ENCODE data around the gene SAMSN1. TPM values are rescaled to one million over a fixed set of nuclear protein-coding genes. Genes with fewer than 3 reads are reported as not detected.

Gene SAMSN1
- polyA plus RNA-seq, 1 of the 3 experiments (the other 2 are of a cell fraction): not detected

GRCh38 chr21:14493731-14494130 lies 52.4 kb downstream of the SAMSN1 start (continued):
- no peak for TF ChIP-seq JUND (IDR thresholded peaks at IDR 0.05)
- TF ChIP-seq MAX (IDR thresholded peaks at IDR 0.05; ENCODE audit: low read depth): no peak
- no peak for TF ChIP-seq RXRA (IDR thresholded peaks at IDR 0.05; ENCODE audit: borderline replicate concordance, low read depth)

- ChIA-PET CTCF (no interaction called here), POLR2A (interaction anchor here (0.6 kb wide), 1 partner anchor 25 kb away, joined by 3 read pairs; no protein-coding TSS in a partner anchor)
- H3K9me3 ChIP-seq: no peaks in the 10 kb centered on the region
- TF ChIP-seq ZBTB33 (IDR thresholded peaks at IDR 0.05; ENCODE audit: borderline replicate concordance, low read depth) (no peak), TEAD4 (IDR thresholded peaks at IDR 0.05; ENCODE audit: borderline replicate concordance, insufficient read depth) (no peak), PBX3 (IDR thresholded peaks at IDR 0.05) (no peak), USF1 (IDR thresholded peaks at IDR 0.05; ENCODE audit: borderline replicate concordance, low read depth) (no peak), EZH2phosphoT487 (IDR thresholded peaks at IDR 0.05; ENCODE audit: borderline replicate concordance, low read depth) (no peak), MAX (IDR thresholded peaks at IDR 0.05; ENCODE audit: low read depth) (no peak), FOXJ3 (CRISPR knock-in tag; IDR thresholded peaks at IDR 0.05) (no peak), POLR2AphosphoS5 (IDR thresholded peaks at IDR 0.05; ENCODE audit: low read depth, low read length) (no peak), CTCF (IDR thresholded peaks at IDR 0.05) (no peak), TAF1 (IDR thresholded peaks at IDR 0.05; ENCODE audit: borderline replicate concordance, low read depth, low read length) (no peak), USF2 (IDR thresholded peaks at IDR 0.05; ENCODE audit: borderline replicate concordance, low read depth, low read length) (no peak), FOXM1 (IDR thresholded peaks at IDR 0.05; ENCODE audit: low read depth) (no peak), SMC3 (IDR thresholded peaks at IDR 0.05; ENCODE audit: low read depth, low read length) (no peak), GABPA (IDR thresholded peaks at IDR 0.05; ENCODE audit: low read depth) (no peak), RCOR1 (IDR thresholded peaks at IDR 0.05; ENCODE audit: low read length) (no peak), ELF1 (IDR thresholded peaks at IDR 0.05) (no peak), SIN3A (IDR thresholded peaks at IDR 0.05; ENCODE audit: borderline replicate concordance, low read depth, low read length) (no peak), EP300 (IDR thresholded peaks at IDR 0.05; ENCODE audit: borderline replicate concordance in 1 of 2, low read depth in 1 of 2, low read length in 1 of 2) (no peak), FOSL2 (IDR thresholded peaks at IDR 0.05; ENCODE audit: borderline replicate concordance, low read depth) (no peak), YY1 (IDR thresholded peaks at IDR 0.05; ENCODE audit: low read depth) (no peak)
- H3K9me2 ChIP-seq: no peaks in the 10 kb centered on the region
- no peaks in the 10 kb centered on the region for H3K27me3 ChIP-seq (ENCODE audit: insufficient read depth)
- H3K79me2 ChIP-seq (ENCODE audit: insufficient read depth): no peaks in the 10 kb centered on the region
- no peak overlapping the region for H2AFZ ChIP-seq (ENCODE audit: low read depth)
- no peaks in the 10 kb centered on the region for H3K4me1 ChIP-seq (ENCODE audit: control insufficient read depth in 1 of 2, insufficient read depth in 2 of 2, low read depth in 1 of 2, low read length in 1 of 2)
- H3K27ac ChIP-seq (ENCODE audit: low read depth in 2 of 2, low read length in 1 of 2): no peak overlapping the region
- H3F3A ChIP-seq (replicated peaks; ENCODE audit: insufficient read depth): no peaks in the 10 kb centered on the region
- no CpG with 5 or more reads among the region's 4 CpGs for WGBS (ENCODE audit: low lambda C conversion rate)
- no peaks in the 10 kb centered on the region for H3K36me3 ChIP-seq (replicated peaks in 1 of 2; ENCODE audit: control insufficient read depth in 1 of 2, insufficient read depth in 2 of 2, low read length in 1 of 2)
- no peak for DNase-seq
- no peak overlapping the region for H3K9ac ChIP-seq
- no peak overlapping the region for H3K4me3 ChIP-seq (ENCODE audit: low read depth in 2 of 2, low read length in 1 of 2)
- no peaks in the 10 kb centered on the region for H4K20me1 ChIP-seq (ENCODE audit: insufficient read depth)
- no peak overlapping the region for H3K4me2 ChIP-seq
Observed at GRCh38 chr21:14492931-14493330, 53.2 kb downstream of the SAMSN1 start.

Data from SK-N-SH (cell line).